SK-N-SH (cell line): ENCODE results near the gene PRPSAP2. TPM values are rescaled to one million over a fixed set of nuclear protein-coding genes. Genes with fewer than 3 reads are reported as not detected.

Experiments
- CTCF ChIA-PET: fragments of 300-600, 350-600 bp; formaldehyde crosslinking; extraction: SDS; loops from one replicate; lab custom pipeline; 2021; lab: Yijun Ruan, JAX
- POLR2A ChIA-PET: fragments of 350-600 bp; sonication (Branson Sonifier 250); formaldehyde crosslinking; extraction: SDS; loops from one replicate; lab custom pipeline; 2020; ENCODE audit warnings: antibody characterized with exemption, inconsistent platforms; lab: Yijun Ruan, JAX
- DNase-seq: peaks from one replicate; pipeline ENCODE4 v3.0.0; 2012
- H2AFZ ChIP-seq: fragments of 200-600 bp; sonication (generic); 2 replicates; pipeline ENCODE4 v1.8.1; 2016; ENCODE audit warnings: antibody characterized with exemption, mild to moderate bottlenecking, low read depth
- H3F3A ChIP-seq: fragments of 200-600 bp; sonication (generic); replicated peaks from 2 replicates; pipeline ENCODE3; 2016; ENCODE audit warnings: antibody characterized with exemption, mild to moderate bottlenecking; ENCODE audit not compliant: insufficient read depth
- H3K27ac ChIP-seq, 2 experiments: fragments of 200-500 bp in 1 of 2; fragments of 200-600 bp in 1 of 2; sonication (Bioruptor generic) in 1 of 2; sonication (generic), shearing (Covaris generic) in 1 of 2; 2 replicates each; pipeline versions ENCODE4 v1.5.1 to v1.6.1; 2014 to 2016; ENCODE audit warnings: low read depth in 2 of 2, inconsistent platforms in 1 of 2, low read length in 1 of 2, mild to moderate bottlenecking in 1 of 2, mixed read lengths in 1 of 2
- H3K27me3 ChIP-seq: fragments of 200-600 bp; sonication (generic), shearing (Covaris generic); 2 replicates; pipeline ENCODE4 v1.6.1; 2016; ENCODE audit warnings: mixed run types; ENCODE audit not compliant: insufficient read depth
- H3K36me3 ChIP-seq, 2 experiments: fragments of 200-500 bp in 1 of 2; fragments of 200-600 bp in 1 of 2; sonication (Bioruptor generic) in 1 of 2; sonication (generic) in 1 of 2; replicated peaks in 1 of 2; 2 replicates each; pipeline versions ENCODE3 to v1.5.1; 2014 to 2016; ENCODE audit warnings: low read length in 1 of 2, mild to moderate bottlenecking in 1 of 2; ENCODE audit not compliant: insufficient read depth in 2 of 2, control insufficient read depth in 1 of 2
- H3K4me1 ChIP-seq, 2 experiments: fragments of 200-500 bp in 1 of 2; fragments of 200-600 bp in 1 of 2; sonication (Bioruptor generic) in 1 of 2; sonication (generic), shearing (Covaris generic) in 1 of 2; 2 replicates each; pipeline versions ENCODE4 v1.5.1 to v1.6.1; 2014 to 2016; ENCODE audit warnings: low read depth in 1 of 2, low read length in 1 of 2, mixed run types in 1 of 2; ENCODE audit not compliant: insufficient read depth in 2 of 2, control insufficient read depth in 1 of 2
- H3K4me2 ChIP-seq: fragments of 200-600 bp; sonication (generic), shearing (Covaris generic); 2 replicates; pipeline ENCODE4 v1.6.1; 2017; ENCODE audit warnings: mixed run types
- H3K4me3 ChIP-seq, 2 experiments: fragments of 200-500 bp in 1 of 2; fragments of 200-600 bp in 1 of 2; sonication (Bioruptor generic) in 1 of 2; sonication (generic), shearing (Covaris generic) in 1 of 2; 2 replicates each; pipeline versions ENCODE4 v1.5.1 to v1.8.1; 2014 to 2016; ENCODE audit warnings: low read depth in 2 of 2, inconsistent platforms in 1 of 2, low read length in 1 of 2, mild to moderate bottlenecking in 1 of 2, mixed read lengths in 1 of 2, moderate library complexity in 1 of 2
- H3K79me2 ChIP-seq: fragments of 200-600 bp; sonication (generic); 2 replicates; pipeline ENCODE4 v1.8.1; 2017; ENCODE audit warnings: mild to moderate bottlenecking; ENCODE audit not compliant: insufficient read depth
- H3K9ac ChIP-seq: fragments of 200-600 bp; sonication (generic); 2 replicates; pipeline ENCODE4 v1.6.1; 2017; ENCODE audit warnings: mixed run types
- H3K9me2 ChIP-seq: fragments of 200-600 bp; sonication (generic); 2 replicates; pipeline ENCODE4 v1.6.1; 2017; ENCODE audit warnings: mixed run types
- H3K9me3 ChIP-seq: fragments of 200-600 bp; sonication (generic); 2 replicates; pipeline ENCODE4 v1.6.1; 2017; ENCODE audit warnings: mixed run types, mild to moderate bottlenecking, moderate library complexity
- H4K20me1 ChIP-seq: fragments of 200-600 bp; sonication (generic); 2 replicates; pipeline ENCODE4 v1.6.1; 2017; ENCODE audit warnings: mild to moderate bottlenecking, mixed run types; ENCODE audit not compliant: insufficient read depth
- CHD2 ChIP-seq: fragments of 150-350 bp; IDR thresholded peaks from 2 replicates; pipeline ENCODE4 v1.6.1; 2018; ENCODE audit warnings: low read length; ENCODE audit not compliant: partially characterized antibody
- EP300 ChIP-seq, 2 experiments: IDR thresholded peaks; 2 replicates each; pipeline versions ENCODE4 v1.4.0 to v1.6.1; 2012; ENCODE audit warnings: borderline replicate concordance in 1 of 2, low read depth in 1 of 2, low read length in 1 of 2
- EZH2phosphoT487 ChIP-seq: fragments of 200-600 bp; sonication (generic); IDR thresholded peaks from 2 replicates; pipeline ENCODE4 v1.6.1; 2017; ENCODE audit warnings: low read depth, mixed run types, mild to moderate bottlenecking, antibody characterized with exemption, moderate library complexity, borderline replicate concordance
- FOSL2 ChIP-seq: IDR thresholded peaks from 2 replicates; pipeline ENCODE4 v1.4.0; 2012; ENCODE audit warnings: low read depth, mild to moderate bottlenecking, moderate library complexity, borderline replicate concordance
- FOXJ3 ChIP-seq: sonication (generic); formaldehyde crosslinking; IDR thresholded peaks from 2 replicates; pipeline ENCODE4 v1.5.1; 2020; ENCODE audit warnings: mild to moderate bottlenecking, missing genetic modification reagents
- JUND ChIP-seq: IDR thresholded peaks from 2 replicates; pipeline ENCODE4 v1.4.0; 2012
- NFIC ChIP-seq: IDR thresholded peaks from 2 replicates; pipeline ENCODE4 v1.4.0; 2012; ENCODE audit warnings: borderline replicate concordance
- RAD21 ChIP-seq: IDR thresholded peaks from 2 replicates; pipeline ENCODE4 v1.6.1; 2012; ENCODE audit warnings: mild to moderate bottlenecking, low read length
- RXRA ChIP-seq: IDR thresholded peaks from 2 replicates; pipeline ENCODE4 v1.4.0; 2012; ENCODE audit warnings: low read depth, mild to moderate bottlenecking, borderline replicate concordance
- SMC3 ChIP-seq: IDR thresholded peaks from 2 replicates; pipeline ENCODE4 v1.6.1; 2012; ENCODE audit warnings: low read depth, low read length, improper control_type of control experiment
- TCF12 ChIP-seq: IDR thresholded peaks from 2 replicates; pipeline ENCODE4 v1.4.0; 2012
- WGBS: methylation state at CpG from one replicate; pipeline ENCODE4 v1.1.6; 2017; ENCODE audit warnings: low lambda C conversion rate; 5-methylcytosine and 5-hydroxymethylcytosine counted together
- polyA plus RNA-seq, 3 experiments: library from polyadenylated mRNA; depleted of rRNA; stranded (reverse); fragments of >200 nt; gene quantifications; 2 replicates each; pipeline ENCODE4 v1.2.3, GENCODE V29; 2012
- TF ChIP-seq, protein P1 (sequence below): IDR thresholded peaks from 2 replicates; pipeline ENCODE4 v1.4.0; 2012; ENCODE audit warnings: low read depth, borderline replicate concordance
- TF ChIP-seq, protein P2 (sequence below): fragments of 150-350 bp; IDR thresholded peaks from 2 replicates; pipeline ENCODE4 v1.6.1; 2017; ENCODE audit warnings: antibody characterized with exemption, low read length, low read depth, borderline replicate concordance
- TF ChIP-seq, protein P3 (sequence below): IDR thresholded peaks from 2 replicates; pipeline ENCODE4; 2012
- TF ChIP-seq, protein P4 (sequence below): IDR thresholded peaks from 2 replicates; pipeline ENCODE4 v1.4.0; 2012; ENCODE audit warnings: low read depth
- TF ChIP-seq, protein P5 (sequence below): IDR thresholded peaks from 2 replicates; pipeline ENCODE4 v1.6.1; 2012; ENCODE audit warnings: mild to moderate bottlenecking, low read depth, low read length, moderate library complexity

Gene PRPSAP2
- polyA plus RNA-seq, 1 of the 3 experiments (the other 2 are of a cell fraction) = 27.6 TPM

DNA sequence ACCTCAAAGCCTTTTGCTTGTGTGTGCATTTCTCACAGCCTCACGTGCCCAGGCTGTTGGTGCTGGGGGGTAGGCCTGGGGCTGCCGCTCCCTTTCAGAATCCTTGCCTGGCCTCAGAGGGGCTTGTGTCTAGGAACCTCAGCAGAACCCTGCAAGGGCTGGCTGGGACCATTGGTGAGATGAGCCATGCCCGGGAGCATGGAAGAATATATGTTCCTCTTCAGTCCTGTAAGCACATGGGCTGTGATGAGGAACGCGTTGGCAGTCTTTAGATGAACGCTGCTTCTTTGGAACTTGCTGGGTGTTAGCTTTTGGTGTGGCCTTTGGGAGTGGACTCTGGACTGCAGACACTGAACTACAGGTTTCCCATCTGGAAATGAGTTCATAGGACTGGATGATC, 62.0 kb downstream of the PRPSAP2 start:
- H3K36me3 ChIP-seq = peaks cover 0 to 8% of the 10 kb centered on the region in 2 experiments
- no peaks in the 10 kb centered on the region for H3K9me2 ChIP-seq
- H3K4me3 ChIP-seq = no peak overlapping the region
- H3F3A ChIP-seq = peaks cover 25% of the 10 kb centered on the region
- TF ChIP-seq NFIC (no peak), CHD2 (no peak), EP300 (IDR thresholded peaks at IDR 0.05; ENCODE audit: borderline replicate concordance in 1 of 2, low read depth in 1 of 2, low read length in 1 of 2) (no peak), FOSL2 (no peak), JUND (no peak)
- TF ChIP-seq, protein P1, sequence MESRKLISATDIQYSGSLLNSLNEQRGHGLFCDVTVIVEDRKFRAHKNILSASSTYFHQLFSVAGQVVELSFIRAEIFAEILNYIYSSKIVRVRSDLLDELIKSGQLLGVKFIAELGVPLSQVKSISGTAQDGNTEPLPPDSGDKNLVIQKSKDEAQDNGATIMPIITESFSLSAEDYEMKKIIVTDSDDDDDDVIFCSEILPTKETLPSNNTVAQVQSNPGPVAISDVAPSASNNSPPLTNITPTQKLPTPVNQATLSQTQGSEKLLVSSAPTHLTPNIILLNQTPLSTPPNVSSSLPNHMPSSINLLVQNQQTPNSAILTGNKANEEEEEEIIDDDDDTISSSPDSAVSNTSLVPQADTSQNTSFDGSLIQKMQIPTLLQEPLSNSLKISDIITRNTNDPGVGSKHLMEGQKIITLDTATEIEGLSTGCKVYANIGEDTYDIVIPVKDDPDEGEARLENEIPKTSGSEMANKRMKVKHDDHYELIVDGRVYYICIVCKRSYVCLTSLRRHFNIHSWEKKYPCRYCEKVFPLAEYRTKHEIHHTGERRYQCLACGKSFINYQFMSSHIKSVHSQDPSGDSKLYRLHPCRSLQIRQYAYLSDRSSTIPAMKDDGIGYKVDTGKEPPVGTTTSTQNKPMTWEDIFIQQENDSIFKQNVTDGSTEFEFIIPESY = no peak
- H3K27me3 ChIP-seq = no peaks in the 10 kb centered on the region
- no peak overlapping the region for H3K9ac ChIP-seq
- no peak overlapping the region for H3K4me2 ChIP-seq
- H3K4me1 ChIP-seq = peaks cover 12 to 16% of the 10 kb centered on the region in 2 experiments; a peak in 3 of 4 replicates
- DNase-seq = no peak
- H3K9me3 ChIP-seq = no peaks in the 10 kb centered on the region
- no peak overlapping the region for H2AFZ ChIP-seq
- ChIA-PET POLR2A (no interaction called here), CTCF (interaction anchor here (1.6 kb wide), 1 partner anchor 41 kb away, joined by 7 read pairs; no protein-coding TSS in a partner anchor)
- H3K79me2 ChIP-seq = no peaks in the 10 kb centered on the region
- WGBS = 82% methylated on average over 5 of the region's 6 CpGs
- H4K20me1 ChIP-seq = no peaks in the 10 kb centered on the region
- H3K27ac ChIP-seq = no peak overlapping the region

DNA sequence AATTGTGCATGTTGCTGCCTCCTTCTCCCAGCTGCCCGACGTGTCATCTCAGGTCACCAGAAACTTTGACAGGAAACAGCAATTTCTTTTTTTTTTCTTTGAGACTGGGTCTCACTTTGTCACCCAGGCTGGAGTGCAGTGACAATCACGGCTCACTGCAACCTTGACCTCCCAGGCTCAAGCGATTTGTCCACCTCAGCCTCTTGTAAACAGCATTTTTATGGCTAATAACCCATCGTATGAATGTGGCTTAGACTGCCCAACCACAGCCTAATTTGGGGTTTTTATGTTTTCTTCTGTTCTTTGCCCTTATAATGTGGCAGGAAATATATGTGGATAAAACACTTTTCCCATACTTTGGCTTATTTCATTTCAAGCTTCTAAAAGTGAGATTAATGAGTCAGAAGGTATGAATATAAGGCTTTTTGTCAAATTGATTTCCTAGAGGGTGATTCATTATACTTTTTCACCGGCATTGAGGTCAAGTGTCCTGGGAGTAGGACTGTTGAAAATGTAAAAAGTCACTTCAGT, 63.0 kb downstream of the PRPSAP2 start:
- ChIA-PET POLR2A (no interaction called here), CTCF (no interaction called here)
- H3K9me3 ChIP-seq = no peaks in the 10 kb centered on the region
- no peak overlapping the region; a peak in 1 of 4 replicates for H3K4me3 ChIP-seq
- no peaks in the 10 kb centered on the region for H3K9me2 ChIP-seq
- no peak overlapping the region for H3K9ac ChIP-seq
- H4K20me1 ChIP-seq = no peaks in the 10 kb centered on the region
- TF ChIP-seq, protein P2, sequence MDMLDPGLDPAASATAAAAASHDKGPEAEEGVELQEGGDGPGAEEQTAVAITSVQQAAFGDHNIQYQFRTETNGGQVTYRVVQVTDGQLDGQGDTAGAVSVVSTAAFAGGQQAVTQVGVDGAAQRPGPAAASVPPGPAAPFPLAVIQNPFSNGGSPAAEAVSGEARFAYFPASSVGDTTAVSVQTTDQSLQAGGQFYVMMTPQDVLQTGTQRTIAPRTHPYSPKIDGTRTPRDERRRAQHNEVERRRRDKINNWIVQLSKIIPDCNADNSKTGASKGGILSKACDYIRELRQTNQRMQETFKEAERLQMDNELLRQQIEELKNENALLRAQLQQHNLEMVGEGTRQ = no peak
- TF ChIP-seq, protein P3, sequence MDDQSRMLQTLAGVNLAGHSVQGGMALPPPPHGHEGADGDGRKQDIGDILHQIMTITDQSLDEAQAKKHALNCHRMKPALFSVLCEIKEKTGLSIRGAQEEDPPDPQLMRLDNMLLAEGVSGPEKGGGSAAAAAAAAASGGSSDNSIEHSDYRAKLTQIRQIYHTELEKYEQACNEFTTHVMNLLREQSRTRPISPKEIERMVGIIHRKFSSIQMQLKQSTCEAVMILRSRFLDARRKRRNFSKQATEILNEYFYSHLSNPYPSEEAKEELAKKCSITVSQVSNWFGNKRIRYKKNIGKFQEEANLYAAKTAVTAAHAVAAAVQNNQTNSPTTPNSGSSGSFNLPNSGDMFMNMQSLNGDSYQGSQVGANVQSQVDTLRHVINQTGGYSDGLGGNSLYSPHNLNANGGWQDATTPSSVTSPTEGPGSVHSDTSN = peak; percentile 68
- TF ChIP-seq FOXJ3 (CRISPR knock-in tag) = no peak
- peak; percentile 36; the same call in 1 of the 2 replicates for TF ChIP-seq RXRA
- TF ChIP-seq, protein P4, sequence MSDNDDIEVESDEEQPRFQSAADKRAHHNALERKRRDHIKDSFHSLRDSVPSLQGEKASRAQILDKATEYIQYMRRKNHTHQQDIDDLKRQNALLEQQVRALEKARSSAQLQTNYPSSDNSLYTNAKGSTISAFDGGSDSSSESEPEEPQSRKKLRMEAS = no peak
- no peak for TF ChIP-seq RAD21
- no peak for TF ChIP-seq SMC3
- TF ChIP-seq EZH2phosphoT487 = no peak
- TF ChIP-seq JUND = peak; percentile 37
- TF ChIP-seq, protein P5, sequence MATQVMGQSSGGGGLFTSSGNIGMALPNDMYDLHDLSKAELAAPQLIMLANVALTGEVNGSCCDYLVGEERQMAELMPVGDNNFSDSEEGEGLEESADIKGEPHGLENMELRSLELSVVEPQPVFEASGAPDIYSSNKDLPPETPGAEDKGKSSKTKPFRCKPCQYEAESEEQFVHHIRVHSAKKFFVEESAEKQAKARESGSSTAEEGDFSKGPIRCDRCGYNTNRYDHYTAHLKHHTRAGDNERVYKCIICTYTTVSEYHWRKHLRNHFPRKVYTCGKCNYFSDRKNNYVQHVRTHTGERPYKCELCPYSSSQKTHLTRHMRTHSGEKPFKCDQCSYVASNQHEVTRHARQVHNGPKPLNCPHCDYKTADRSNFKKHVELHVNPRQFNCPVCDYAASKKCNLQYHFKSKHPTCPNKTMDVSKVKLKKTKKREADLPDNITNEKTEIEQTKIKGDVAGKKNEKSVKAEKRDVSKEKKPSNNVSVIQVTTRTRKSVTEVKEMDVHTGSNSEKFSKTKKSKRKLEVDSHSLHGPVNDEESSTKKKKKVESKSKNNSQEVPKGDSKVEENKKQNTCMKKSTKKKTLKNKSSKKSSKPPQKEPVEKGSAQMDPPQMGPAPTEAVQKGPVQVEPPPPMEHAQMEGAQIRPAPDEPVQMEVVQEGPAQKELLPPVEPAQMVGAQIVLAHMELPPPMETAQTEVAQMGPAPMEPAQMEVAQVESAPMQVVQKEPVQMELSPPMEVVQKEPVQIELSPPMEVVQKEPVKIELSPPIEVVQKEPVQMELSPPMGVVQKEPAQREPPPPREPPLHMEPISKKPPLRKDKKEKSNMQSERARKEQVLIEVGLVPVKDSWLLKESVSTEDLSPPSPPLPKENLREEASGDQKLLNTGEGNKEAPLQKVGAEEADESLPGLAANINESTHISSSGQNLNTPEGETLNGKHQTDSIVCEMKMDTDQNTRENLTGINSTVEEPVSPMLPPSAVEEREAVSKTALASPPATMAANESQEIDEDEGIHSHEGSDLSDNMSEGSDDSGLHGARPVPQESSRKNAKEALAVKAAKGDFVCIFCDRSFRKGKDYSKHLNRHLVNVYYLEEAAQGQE = no peak
- no peak for TF ChIP-seq TCF12
- H3K4me2 ChIP-seq = peak overlapping the region; percentile 64
- WGBS = 18% methylated on average over 6 of the region's 6 CpGs
- H3K27ac ChIP-seq = peak overlapping the region; percentile 5 to 60; a peak in 3 of 4 replicates
- peaks cover 0 to 3% of the 10 kb centered on the region in 2 experiments for H3K36me3 ChIP-seq
- H3K27me3 ChIP-seq = no peaks in the 10 kb centered on the region
- DNase-seq = no peak
- no peak overlapping the region for H2AFZ ChIP-seq
- H3F3A ChIP-seq = peaks cover 25% of the 10 kb centered on the region
- peaks cover 12 to 16% of the 10 kb centered on the region in 2 experiments; a peak in 3 of 4 replicates for H3K4me1 ChIP-seq
- no peaks in the 10 kb centered on the region; the same call in 1 of the 2 replicates for H3K79me2 ChIP-seq
